SH-SY5Y (cell line): Measurements from ENCODE around the gene FAM83G.

ENCODE experiments used
- GATA2 ChIP-seq: IDR thresholded peaks from 2 replicates; pipeline ENCODE4 v1.6.1; 2011; ENCODE audit warnings: mild to moderate bottlenecking, low read depth, low read length
- GATA3 ChIP-seq: IDR thresholded peaks from 2 replicates; pipeline ENCODE4 v1.6.1; 2011; ENCODE audit warnings: low read depth, mild to moderate bottlenecking, low read length, moderate library complexity

Gene FAM83G

DNA sequence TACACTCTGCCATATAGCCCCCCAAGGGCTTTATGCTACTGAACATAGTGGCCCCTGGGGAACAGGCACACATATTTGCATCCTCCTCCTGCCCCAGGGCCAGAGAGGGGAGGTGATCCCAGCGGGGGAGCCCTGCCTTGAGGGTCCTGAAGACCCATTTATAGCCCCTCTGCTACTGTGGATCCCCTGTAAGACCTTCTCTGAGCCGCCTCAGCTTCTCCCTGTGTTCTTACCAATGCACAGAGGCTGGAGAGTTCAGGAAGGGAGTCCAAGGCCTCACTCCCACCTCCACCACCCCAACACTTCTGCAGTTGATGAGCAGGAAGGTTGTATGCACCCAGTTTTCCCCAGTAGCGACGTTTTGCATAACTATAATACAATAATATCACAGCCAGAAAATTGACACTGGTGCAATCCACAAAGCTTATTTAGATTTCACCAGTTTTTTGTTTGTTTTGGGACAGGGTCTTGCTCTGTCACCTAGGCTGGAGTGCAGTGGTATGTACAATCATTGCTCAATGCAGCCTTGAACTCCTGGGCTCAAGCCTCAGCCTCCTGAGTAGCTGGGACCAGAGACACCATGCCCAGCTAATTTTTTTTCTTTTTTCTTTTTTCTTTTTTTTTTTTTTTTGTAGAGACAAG lies 1.3 kb upstream of the FAM83G start:
- TF ChIP-seq GATA3: no peak
- no peak for TF ChIP-seq GATA2

GRCh38 chr17:19005137-19005773 lies 691 bp upstream of the FAM83G start:
- no peak for TF ChIP-seq GATA3
- TF ChIP-seq GATA2: no peak

GRCh38 chr17:19003543-19004420 lies 782 bp downstream of the FAM83G start:
- no peak for TF ChIP-seq GATA3
- no peak for TF ChIP-seq GATA2

DNA sequence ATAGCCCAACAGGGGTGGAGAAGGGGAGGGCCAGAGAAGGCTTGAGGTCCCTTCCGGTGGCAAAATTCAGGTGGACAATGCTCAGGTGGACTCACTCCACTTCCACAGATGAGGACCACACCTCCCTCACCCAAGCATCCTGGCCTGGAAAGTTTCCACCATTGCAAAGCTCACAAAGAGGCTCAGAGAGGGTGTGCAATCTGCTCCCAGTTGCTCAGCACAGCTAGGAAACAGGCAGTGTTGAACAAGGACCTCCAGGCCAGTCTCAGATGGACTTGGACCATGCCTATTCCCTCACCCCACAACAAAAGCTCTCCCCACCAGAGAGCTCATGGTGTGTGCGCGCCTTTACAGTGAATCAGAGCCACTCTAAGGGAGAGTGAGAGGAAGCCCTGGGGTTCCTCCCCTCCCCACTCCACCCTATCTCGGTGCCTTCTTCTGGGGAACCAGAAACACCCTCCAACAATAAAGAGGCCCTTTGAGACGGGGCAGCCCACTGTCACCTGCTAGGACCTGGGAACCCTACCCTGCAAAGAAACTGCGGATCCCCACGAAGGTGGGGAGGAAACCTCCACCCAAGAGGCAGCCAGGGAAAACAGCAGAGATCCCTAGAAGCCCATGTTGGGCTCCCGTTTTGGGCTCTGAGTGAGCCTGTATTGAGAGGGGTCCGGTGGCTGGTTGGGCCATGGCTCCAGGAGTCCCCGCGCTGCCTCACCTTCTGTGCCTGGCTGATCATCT lies 1.6 kb downstream of the FAM83G start:
- TF ChIP-seq GATA3 (no peak), GATA2 (no peak)

GRCh38 chr17:19001907-19002590 lies 2.5 kb downstream of the FAM83G start:
- TF ChIP-seq GATA2: no peak
- TF ChIP-seq GATA3: no peak

- no peak for TF ChIP-seq GATA2
- no peak for TF ChIP-seq GATA3
Observed at GRCh38 chr17:19000531-19001325, 3.8 kb downstream of the FAM83G start.

GRCh38 chr17:18999911-19000310 lies 4.7 kb downstream of the FAM83G start:
- TF ChIP-seq GATA3 (no peak), GATA2 (no peak)

DNA sequence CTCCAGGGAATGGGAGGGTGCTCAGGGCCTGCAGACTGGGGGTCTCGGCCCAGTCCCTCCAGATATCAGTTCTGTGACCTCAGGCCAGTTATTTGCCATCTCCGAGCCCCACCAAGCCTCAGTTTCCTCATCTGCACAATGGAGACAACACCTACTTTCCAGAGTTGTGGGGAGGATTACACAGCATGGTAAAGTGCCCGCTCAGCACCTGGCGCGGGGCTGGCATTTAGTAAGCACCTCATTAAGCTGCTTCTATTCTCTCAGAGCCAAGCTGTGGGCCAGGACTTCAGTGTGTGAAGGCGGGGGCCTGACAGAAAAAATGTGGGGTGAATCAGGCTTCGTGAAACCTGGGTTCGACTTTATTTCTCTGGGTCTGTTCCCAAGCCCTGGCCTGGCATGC lies 5.2 kb downstream of the FAM83G start:
- TF ChIP-seq GATA2 (no peak), GATA3 (no peak)

DNA sequence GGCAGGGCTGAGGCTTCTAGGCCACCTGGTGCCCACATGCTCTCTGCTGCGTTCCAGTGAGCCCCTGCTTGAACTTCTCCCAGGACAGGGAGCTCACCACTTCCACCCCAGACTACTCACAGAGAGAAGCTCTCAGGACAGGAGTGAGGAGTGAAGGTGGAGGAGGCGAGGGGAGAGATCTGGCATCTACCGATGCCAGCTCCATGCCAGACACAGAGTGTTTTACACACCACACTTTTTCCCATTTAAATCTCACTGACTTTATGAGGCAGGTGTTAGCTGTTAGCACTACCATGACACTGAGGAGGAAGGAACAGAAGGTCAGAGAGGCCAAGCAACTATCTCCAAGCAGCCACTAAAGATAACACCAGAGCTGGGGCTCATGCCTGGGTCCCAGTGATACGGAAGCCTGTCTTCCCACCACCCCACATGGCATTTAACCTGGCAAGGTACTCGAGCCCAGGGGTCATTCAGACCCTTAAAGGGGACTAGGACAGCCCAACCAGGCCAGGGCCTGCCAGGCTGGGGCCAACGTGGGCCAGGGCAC lies 6.8 kb downstream of the FAM83G start:
- TF ChIP-seq GATA3 (no peak), GATA2 (no peak)

- TF ChIP-seq GATA2: no peak
- no peak for TF ChIP-seq GATA3
Observed at GRCh38 chr17:18996458-18996857, 8.1 kb downstream of the FAM83G start.

DNA sequence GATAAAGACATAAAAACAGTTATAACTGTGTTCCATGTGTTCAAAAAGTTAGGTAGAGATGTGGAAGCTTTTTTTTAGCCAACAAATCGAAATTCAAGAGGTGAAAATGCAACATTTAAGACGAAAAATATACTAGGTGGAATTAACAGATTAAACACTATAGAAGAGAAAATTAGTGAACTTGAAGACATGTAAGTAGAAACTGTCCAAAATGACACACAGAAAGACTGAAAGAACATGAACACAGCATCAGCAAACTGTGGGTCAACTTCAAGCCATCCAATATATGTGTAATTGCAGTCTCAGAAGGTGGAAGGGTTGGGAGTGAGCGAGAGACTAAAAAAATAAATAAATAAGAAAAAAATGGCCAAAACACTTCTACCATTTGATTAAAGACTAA lies 9.3 kb downstream of the FAM83G start:
- TF ChIP-seq GATA3 (no peak), GATA2 (no peak)

DNA sequence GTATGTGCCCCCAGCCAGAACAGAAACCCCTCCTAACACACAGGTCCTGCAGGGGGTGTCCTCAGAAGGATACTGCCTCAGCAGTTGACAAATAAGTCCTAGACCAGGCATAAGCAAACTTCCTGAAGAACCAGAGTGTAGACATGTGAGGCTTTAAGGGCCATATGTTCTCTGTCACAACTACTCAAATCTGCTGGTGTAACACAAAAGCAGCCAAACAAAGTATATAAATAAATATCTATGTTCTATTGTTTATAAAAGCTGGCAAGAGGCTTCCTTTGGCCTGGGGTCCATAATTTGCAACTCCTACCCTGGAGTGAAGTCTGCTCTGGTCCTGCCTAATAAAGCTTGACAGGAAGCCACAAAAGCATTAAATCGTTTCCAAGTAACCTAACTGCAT lies 9.9 kb downstream of the FAM83G start:
- TF ChIP-seq GATA2: no peak
- no peak for TF ChIP-seq GATA3

DNA sequence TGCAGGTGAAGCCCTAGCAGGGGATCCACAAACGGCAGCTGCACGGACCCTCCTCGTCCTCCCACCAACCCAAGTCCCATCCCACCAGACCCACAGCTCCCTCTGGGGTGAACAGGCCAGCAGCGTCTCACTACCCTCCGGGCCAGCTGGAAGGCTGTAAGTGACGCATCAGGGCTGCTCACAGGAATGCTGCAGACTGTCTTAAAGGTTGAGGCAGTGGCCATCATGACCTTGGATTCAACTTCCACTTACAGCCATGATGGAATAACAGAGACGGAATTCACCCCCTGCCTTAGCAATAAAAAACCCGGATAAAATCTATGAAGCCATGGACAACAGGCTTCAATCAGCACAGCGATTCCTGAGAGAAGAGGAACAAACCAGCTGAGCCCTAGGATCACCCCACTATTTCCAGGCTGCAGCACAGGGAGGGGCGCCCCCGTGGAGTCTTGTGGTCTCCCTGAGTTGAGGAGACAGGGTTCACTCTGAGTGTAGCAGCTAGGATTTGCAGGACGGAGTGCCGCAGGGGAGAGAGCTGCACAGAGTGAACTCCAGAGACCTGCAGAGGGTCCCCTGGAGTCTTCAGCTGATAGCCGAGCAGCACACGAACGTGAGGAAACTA lies 10.5 kb downstream of the FAM83G start:
- TF ChIP-seq GATA3: no peak
- no peak for TF ChIP-seq GATA2

DNA sequence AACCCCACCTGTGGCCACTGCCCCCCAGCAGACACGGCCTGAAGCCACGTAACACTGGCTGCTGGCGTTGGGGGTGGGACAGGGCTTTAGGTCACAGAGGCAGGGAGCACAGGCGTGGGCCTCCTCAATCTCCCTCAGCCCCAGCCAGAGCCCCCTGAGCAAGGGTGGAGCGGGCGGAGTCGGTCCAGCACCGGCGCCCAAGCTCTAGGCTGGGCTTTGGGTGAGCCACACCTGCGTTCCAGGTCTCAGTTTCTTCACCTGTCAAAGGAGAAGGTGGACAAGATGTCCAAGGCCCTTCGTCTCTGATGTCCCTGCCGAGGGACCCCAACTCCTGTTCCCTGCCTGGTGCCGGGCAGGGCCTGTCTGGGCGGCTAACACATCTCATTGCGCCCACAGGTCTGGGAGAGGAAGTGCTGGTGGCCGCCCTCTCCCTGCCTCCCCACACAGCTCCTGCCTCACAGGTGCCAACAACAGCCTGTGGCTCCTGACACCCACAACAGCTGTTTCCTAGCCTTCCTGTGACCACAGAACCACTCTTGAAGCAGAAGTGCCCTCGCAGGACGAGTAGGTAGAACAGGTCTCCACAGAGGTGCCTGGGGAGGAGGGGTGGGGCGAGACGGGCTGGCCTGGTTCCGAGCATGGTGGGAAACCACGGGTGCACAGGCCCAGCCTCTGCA lies 12.0 kb downstream of the FAM83G start:
- TF ChIP-seq GATA3 (no peak), GATA2 (no peak)
